ENCODE data around the gene ACER2. TPM values are rescaled to one million over a fixed set of nuclear protein-coding genes. Genes with fewer than 3 reads are reported as not detected.

Gene ACER2
- total and polyA plus RNA-seq, 2 of the 8 experiments (the other 6 are each of a cell fraction or from before 2014, with no cell fraction given), result 7.4 to 8.8 TPM

DNA sequence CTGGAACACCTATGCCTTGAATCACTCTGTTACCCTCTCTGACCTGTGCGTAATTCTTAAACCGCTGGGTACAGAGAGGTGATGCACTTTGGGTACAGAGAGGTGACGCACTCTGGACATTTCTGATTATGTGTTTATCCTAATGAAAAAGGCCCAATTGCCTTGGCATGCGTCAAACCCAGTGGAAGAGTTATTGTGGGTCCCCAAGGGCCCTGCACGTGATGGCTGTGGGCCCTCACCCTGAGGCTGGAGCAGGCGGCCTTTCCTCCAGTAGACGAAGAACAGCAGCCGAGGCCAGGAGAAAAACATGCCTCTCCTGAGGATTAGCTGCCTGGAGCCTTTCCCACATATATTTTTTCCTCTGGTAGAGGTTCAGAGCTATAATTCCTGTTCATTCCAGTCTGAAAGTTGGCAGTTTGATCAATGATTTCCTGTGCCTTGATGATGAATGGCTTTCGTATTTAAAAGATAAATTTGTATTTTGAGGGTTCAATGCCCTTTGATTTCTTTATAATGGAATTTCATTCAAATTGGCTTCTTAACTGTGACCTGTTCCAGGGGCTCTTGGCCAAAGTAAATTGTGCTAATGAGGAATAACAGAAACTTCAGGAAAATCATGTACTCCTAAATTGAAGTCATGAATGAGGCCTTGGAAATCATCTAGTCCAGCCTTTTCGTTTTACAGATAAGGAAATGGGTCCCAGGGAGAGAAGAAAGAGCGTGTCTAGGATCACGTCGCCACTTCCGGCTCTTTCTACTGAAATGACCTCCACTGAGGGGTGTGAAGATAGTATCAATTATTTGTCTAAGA lies 22.8 kb downstream of the ACER2 start:
- CTCF ChIA-PET (ENCODE audit: partially characterized antibody), result interaction anchor here (0.5 to 1.0 kb wide), 4 partner anchors 9 to 72 kb away, joined by 3 to 5 read pairs (median 4); no protein-coding TSS in a partner anchor
- Histone ChIP-seq H3K4me1 (replicated peaks in 1 of 4; ENCODE audit: control insufficient read depth in 3 of 4, insufficient read depth in 4 of 4, low read length in 3 of 4) (no peaks in the 10 kb centered on the region), H2BK15ac (ENCODE audit: low read length) (no peak overlapping the region), H3K4ac (replicated peaks; ENCODE audit: insufficient read length, low read depth, low read length) (no peak overlapping the region), H2AFZ (ENCODE audit: low read length) (no peak overlapping the region), H3K79me1 (ENCODE audit: low read depth, low read length) (no peaks in the 10 kb centered on the region), H3K23me2 (ENCODE audit: low read depth, low read length) (no peaks in the 10 kb centered on the region), H2BK12ac (ENCODE audit: low read depth, low read length) (no peak overlapping the region), H3K9me3 (ENCODE audit: insufficient read depth in 2 of 2, low read depth in 1 of 2, low read length in 1 of 2) (peaks cover 5 to 10% of the 10 kb centered on the region in 2 experiments; a peak in 2 of 4 replicates), H2BK20ac (ENCODE audit: low read length) (no peak overlapping the region), H2BK5ac (ENCODE audit: low read depth, low read length) (no peak overlapping the region), H3K4me2 (ENCODE audit: insufficient read depth in 1 of 2, low read depth in 2 of 2, low read length in 2 of 2) (no peak overlapping the region), H3K9ac (replicated peaks in 1 of 4; ENCODE audit: extremely low read depth in 1 of 4, low read depth in 3 of 4, low read length in 3 of 4) (no peak overlapping the region), H4K20me1 (replicated peaks in 1 of 2; ENCODE audit: control insufficient read depth in 1 of 2, insufficient read depth in 2 of 2, low read length in 2 of 2) (no peaks in the 10 kb centered on the region), H4K5ac (ENCODE audit: insufficient read length, low read depth, low read length) (no peak overlapping the region), H3K23ac (ENCODE audit: insufficient read length) (no peak overlapping the region), H3K79me2 (ENCODE audit: control insufficient read depth in 1 of 2, insufficient read depth in 2 of 2, low read length in 2 of 2) (no peaks in the 10 kb centered on the region), H3K36me3 (ENCODE audit: control insufficient read depth in 2 of 4, insufficient read depth in 4 of 4, low read length in 3 of 4) (peaks cover 0 to 22% (median 7%) of the 10 kb centered on the region in 4 experiments; a peak in 4 of 8 replicates), H2AK5ac (ENCODE audit: low read depth, low read length) (no peak overlapping the region), H3K14ac (ENCODE audit: insufficient read length) (no peak overlapping the region), H3K18ac (ENCODE audit: extremely low read depth, low read length) (no peak overlapping the region), H4K8ac (ENCODE audit: extremely low read depth, insufficient read depth, low read length) (no peak overlapping the region), H3K4me3 (ENCODE audit: extremely low read depth in 1 of 4, insufficient read depth in 2 of 4, low read depth in 3 of 4, low read length in 4 of 4) (no peak overlapping the region), H4K91ac (replicated peaks; ENCODE audit: insufficient read length, low read length) (no peak overlapping the region), H3K56ac (replicated peaks; ENCODE audit: insufficient read length, low read depth, low read length) (no peak overlapping the region), H3K27me3 (replicated peaks in 1 of 4; ENCODE audit: control insufficient read depth in 3 of 4, extremely low read depth in 1 of 4, insufficient read depth in 3 of 4, low read length in 3 of 4) (no peaks in the 10 kb centered on the region), H3K27ac (ENCODE audit: low read depth, low read length) (no peak overlapping the region), H2BK120ac (replicated peaks; ENCODE audit: low read depth, low read length) (no peak overlapping the region)
- no peak for FAIRE-seq
- 80% methylated on average over 14 of the region's 14 CpGs; no CpG with 5 or more reads in 1 of the 2 experiments for WGBS, 2 experiments (ENCODE audit: extremely low coverage in 1 of 2, insufficient coverage in 1 of 2, insufficient read length in 1 of 2, insufficient replicate concordance in 2 of 2, low coverage in 1 of 2, low lambda C conversion rate in 2 of 2, missing lambda C conversion rate in 1 of 2)
- POLR2A ChIA-PET (ENCODE audit: partially characterized antibody), result interaction anchor here (1.0 kb wide), 1 partner anchor 15 kb away, joined by 3 read pairs; no protein-coding TSS in a partner anchor
- DNase-seq (ENCODE audit: low read depth in 1 of 2, low spot score in 2 of 2), result no peak
- TF ChIP-seq CTCF (IDR thresholded peaks at IDR 0.05; ENCODE audit: control extremely low read depth in 1 of 3, insufficient read depth in 1 of 3, low read depth in 1 of 3, low read length in 3 of 3), result no peak
- no peak for TF ChIP-seq CHD2 (IDR thresholded peaks at IDR 0.05; ENCODE audit: low read length)
- TF ChIP-seq RFX5 (IDR thresholded peaks at IDR 0.05; ENCODE audit: borderline replicate concordance, low read depth, low read length), result no peak
- no peak for TF ChIP-seq CHD1 (IDR thresholded peaks at IDR 0.05; ENCODE audit: low read depth, low read length)
- no peak for TF ChIP-seq NANOG (IDR thresholded peaks at IDR 0.05; ENCODE audit: insufficient read depth, low read depth, low read length, poor library complexity, severe bottlenecking)
- no peak for TF ChIP-seq SIN3A (conservative IDR thresholded peaks at IDR 0.05 in 1 of 2, IDR thresholded peaks at IDR 0.05 in 1 of 2; ENCODE audit: low read depth in 1 of 2, low read length in 2 of 2)
- TF ChIP-seq TBP (IDR thresholded peaks at IDR 0.05; ENCODE audit: low read depth, low read length), result no peak
- TF ChIP-seq CBX5 (IDR thresholded peaks at IDR 0.05; ENCODE audit: low read depth, low read length), result no peak

Data from H1 (cell line).